ENCODE data around the gene FBLN5. TPM values are rescaled to one million over a fixed set of nuclear protein-coding genes. Genes with fewer than 3 reads are reported as not detected.

Gene FBLN5
- total and polyA plus RNA-seq, 2 of the 4 experiments (the other 2 are of a cell fraction), result 10.6 to 76.4 TPM

- WGBS, 2 experiments (ENCODE audit: extremely low coverage in 2 of 2, insufficient read length in 1 of 2), result no CpG with 5 or more reads among the region's 5 CpGs
- Histone ChIP-seq H4K20me1 (ENCODE audit: insufficient read depth, low read length) (peaks cover 51% of the 10 kb centered on the region), H3K36me3 (ENCODE audit: control insufficient read depth, insufficient read depth, low read length) (peaks cover 4% of the 10 kb centered on the region; the same call in 1 of the 2 replicates), H3K23ac (ENCODE audit: low read depth, low read length) (no peak overlapping the region), H3K9me1 (ENCODE audit: insufficient read depth, low read length) (peaks cover 32% of the 10 kb centered on the region), H3K56ac (ENCODE audit: extremely low read depth, insufficient read depth, low read length) (no peak overlapping the region), H3K27me3 (ENCODE audit: control insufficient read depth, insufficient read depth, low read length) (no peaks in the 10 kb centered on the region), H4K91ac (ENCODE audit: insufficient read depth, low read depth, low read length) (no peak overlapping the region), H3K4me3 (ENCODE audit: insufficient read depth, low read depth, low read length) (no peak overlapping the region), H3K4ac (ENCODE audit: low read depth, low read length) (no peak overlapping the region), H4K8ac (ENCODE audit: low read depth in 2 of 2, low read length in 2 of 2) (no peak overlapping the region), H3K9ac (ENCODE audit: low read depth, low read length) (no peak overlapping the region), H2BK20ac (ENCODE audit: low read depth, low read length) (no peak overlapping the region), H2AK5ac (ENCODE audit: low read depth, low read length) (no peak overlapping the region), H3K27ac (ENCODE audit: insufficient read depth, low read length) (no peak overlapping the region), H3K14ac (replicated peaks; ENCODE audit: low read depth, low read length) (no peak overlapping the region), H2AFZ (replicated peaks; ENCODE audit: low read length, poor library complexity) (no peak overlapping the region), H3K9me3 (ENCODE audit: control insufficient read depth, insufficient read depth, low read length) (no peaks in the 10 kb centered on the region), H4K5ac (ENCODE audit: low read depth, low read length) (no peak overlapping the region), H3K4me2 (ENCODE audit: low read depth, low read length) (no peak overlapping the region), H3K18ac (ENCODE audit: low read depth, low read length) (no peak overlapping the region), H2BK5ac (ENCODE audit: low read depth, low read length, poor library complexity, severe bottlenecking) (no peak overlapping the region), H3K79me1 (ENCODE audit: low read depth in 1 of 2, low read length in 2 of 2) (peaks cover 7 to 40% of the 10 kb centered on the region in 2 experiments; a peak in 3 of 4 replicates), H2BK120ac (ENCODE audit: low read depth, low read length) (no peak overlapping the region), H3K4me1 (ENCODE audit: control insufficient read depth, insufficient read depth, low read length) (peaks cover 6% of the 10 kb centered on the region; the same call in 1 of the 2 replicates), H2AK9ac (replicated peaks; ENCODE audit: low read depth, low read length, poor library complexity) (no peak overlapping the region), H2BK15ac (ENCODE audit: low read depth, low read length) (no peak overlapping the region)
- no peak for DNase-seq
- in situ Hi-C loops (cut with MboI; ENCODE audit: low sequenced_read_pairs) (no loop called here), intact Hi-C loops (cut with micrococcal nuclease) (no loop called here), dilution Hi-C loops (cut with HindIII; ENCODE audit: low sequenced_read_pairs, unreplicated experiment) (no loop called here)
- ChIA-PET CTCF (interaction anchor here (0.6 kb wide), 1 partner anchor 83 kb away, joined by 3 read pairs; no protein-coding TSS in a partner anchor), POLR2A (ENCODE audit: unreplicated experiment) (no interaction called here)
- ATAC-seq (ENCODE audit: low read depth), result no peak
- BruUV-seq (replicated peaks), result no TSS peak
- TF ChIP-seq BHLHE40 (IDR thresholded peaks at IDR 0.05; ENCODE audit: low read depth, low read length) (no peak), MXI1 (IDR thresholded peaks at IDR 0.05; ENCODE audit: borderline replicate concordance, low read depth, low read length) (no peak), USF2 (IDR thresholded peaks at IDR 0.05; ENCODE audit: low read depth, low read length) (no peak), ELK1 (IDR thresholded peaks at IDR 0.05; ENCODE audit: borderline replicate concordance, low read depth, low read length) (no peak), NFE2L2 (IDR thresholded peaks at IDR 0.05; ENCODE audit: low read depth, low read length) (no peak), FOS (IDR thresholded peaks at IDR 0.05; ENCODE audit: low read depth, low read length) (no peak), CHD1 (IDR thresholded peaks at IDR 0.05; ENCODE audit: low read depth, low read length) (no peak), CEBPB (IDR thresholded peaks at IDR 0.05; ENCODE audit: low read depth, low read length) (no peak), RCOR1 (IDR thresholded peaks at IDR 0.05; ENCODE audit: insufficient replicate concordance, low read length) (no peak)
- TF ChIP-seq, protein P1, sequence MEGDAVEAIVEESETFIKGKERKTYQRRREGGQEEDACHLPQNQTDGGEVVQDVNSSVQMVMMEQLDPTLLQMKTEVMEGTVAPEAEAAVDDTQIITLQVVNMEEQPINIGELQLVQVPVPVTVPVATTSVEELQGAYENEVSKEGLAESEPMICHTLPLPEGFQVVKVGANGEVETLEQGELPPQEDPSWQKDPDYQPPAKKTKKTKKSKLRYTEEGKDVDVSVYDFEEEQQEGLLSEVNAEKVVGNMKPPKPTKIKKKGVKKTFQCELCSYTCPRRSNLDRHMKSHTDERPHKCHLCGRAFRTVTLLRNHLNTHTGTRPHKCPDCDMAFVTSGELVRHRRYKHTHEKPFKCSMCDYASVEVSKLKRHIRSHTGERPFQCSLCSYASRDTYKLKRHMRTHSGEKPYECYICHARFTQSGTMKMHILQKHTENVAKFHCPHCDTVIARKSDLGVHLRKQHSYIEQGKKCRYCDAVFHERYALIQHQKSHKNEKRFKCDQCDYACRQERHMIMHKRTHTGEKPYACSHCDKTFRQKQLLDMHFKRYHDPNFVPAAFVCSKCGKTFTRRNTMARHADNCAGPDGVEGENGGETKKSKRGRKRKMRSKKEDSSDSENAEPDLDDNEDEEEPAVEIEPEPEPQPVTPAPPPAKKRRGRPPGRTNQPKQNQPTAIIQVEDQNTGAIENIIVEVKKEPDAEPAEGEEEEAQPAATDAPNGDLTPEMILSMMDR (conservative IDR thresholded peaks at IDR 0.05; ENCODE audit: low read depth, low read length), result no peak
Measured at GRCh38 chr14:91898372-91898771, 49.1 kb downstream of the FBLN5 start.

Measured in IMR-90 (cell line).